Measurements from ENCODE around the gene KIAA1958.

DNA sequence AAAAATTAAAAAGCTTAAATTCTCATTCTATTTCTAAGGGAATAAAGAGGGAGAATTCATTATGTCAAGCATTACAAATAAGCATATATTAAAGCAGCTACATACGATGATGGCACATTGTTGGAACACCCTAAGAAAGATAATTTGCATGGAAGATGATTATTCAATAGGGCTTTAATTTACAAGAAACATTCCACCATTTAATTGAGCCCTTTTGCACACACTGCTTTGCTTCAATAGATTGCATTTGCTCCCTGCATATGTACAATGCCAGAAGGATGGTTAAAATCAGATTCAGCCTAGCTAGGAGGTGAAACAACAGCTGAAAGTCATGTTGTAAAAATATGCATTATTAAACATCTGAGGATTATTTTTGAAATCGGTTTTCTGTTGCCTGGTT, 21.8 kb downstream of the KIAA1958 start:
- TF ChIP-seq, protein P1, sequence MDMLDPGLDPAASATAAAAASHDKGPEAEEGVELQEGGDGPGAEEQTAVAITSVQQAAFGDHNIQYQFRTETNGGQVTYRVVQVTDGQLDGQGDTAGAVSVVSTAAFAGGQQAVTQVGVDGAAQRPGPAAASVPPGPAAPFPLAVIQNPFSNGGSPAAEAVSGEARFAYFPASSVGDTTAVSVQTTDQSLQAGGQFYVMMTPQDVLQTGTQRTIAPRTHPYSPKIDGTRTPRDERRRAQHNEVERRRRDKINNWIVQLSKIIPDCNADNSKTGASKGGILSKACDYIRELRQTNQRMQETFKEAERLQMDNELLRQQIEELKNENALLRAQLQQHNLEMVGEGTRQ (IDR thresholded peaks at IDR 0.05; ENCODE audit: low read depth, low read length), result no peak
- TF ChIP-seq, protein P2, sequence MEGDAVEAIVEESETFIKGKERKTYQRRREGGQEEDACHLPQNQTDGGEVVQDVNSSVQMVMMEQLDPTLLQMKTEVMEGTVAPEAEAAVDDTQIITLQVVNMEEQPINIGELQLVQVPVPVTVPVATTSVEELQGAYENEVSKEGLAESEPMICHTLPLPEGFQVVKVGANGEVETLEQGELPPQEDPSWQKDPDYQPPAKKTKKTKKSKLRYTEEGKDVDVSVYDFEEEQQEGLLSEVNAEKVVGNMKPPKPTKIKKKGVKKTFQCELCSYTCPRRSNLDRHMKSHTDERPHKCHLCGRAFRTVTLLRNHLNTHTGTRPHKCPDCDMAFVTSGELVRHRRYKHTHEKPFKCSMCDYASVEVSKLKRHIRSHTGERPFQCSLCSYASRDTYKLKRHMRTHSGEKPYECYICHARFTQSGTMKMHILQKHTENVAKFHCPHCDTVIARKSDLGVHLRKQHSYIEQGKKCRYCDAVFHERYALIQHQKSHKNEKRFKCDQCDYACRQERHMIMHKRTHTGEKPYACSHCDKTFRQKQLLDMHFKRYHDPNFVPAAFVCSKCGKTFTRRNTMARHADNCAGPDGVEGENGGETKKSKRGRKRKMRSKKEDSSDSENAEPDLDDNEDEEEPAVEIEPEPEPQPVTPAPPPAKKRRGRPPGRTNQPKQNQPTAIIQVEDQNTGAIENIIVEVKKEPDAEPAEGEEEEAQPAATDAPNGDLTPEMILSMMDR (conservative IDR thresholded peaks at IDR 0.05; ENCODE audit: low read depth, low read length), result no peak
- TF ChIP-seq CHD1 (IDR thresholded peaks at IDR 0.05; ENCODE audit: low read depth, low read length), result no peak
- no peak for TF ChIP-seq SMC3 (IDR thresholded peaks at IDR 0.05; ENCODE audit: low read depth, low read length)
- TF ChIP-seq BHLHE40 (IDR thresholded peaks at IDR 0.05; ENCODE audit: low read depth, low read length), result no peak
- no peak for TF ChIP-seq RCOR1 (IDR thresholded peaks at IDR 0.05; ENCODE audit: insufficient replicate concordance, low read length)
- no peak for TF ChIP-seq MAZ (IDR thresholded peaks at IDR 0.05; ENCODE audit: borderline replicate concordance, low read depth, low read length)
- no peak for TF ChIP-seq POLR2A (IDR thresholded peaks at IDR 0.05; ENCODE audit: low read depth, low read length)
- no peak for TF ChIP-seq MAFK (IDR thresholded peaks at IDR 0.05; ENCODE audit: low read depth, low read length)
- no peak for TF ChIP-seq FOS (IDR thresholded peaks at IDR 0.05; ENCODE audit: low read depth, low read length)
- TF ChIP-seq RAD21 (IDR thresholded peaks at IDR 0.05; ENCODE audit: low read length), result no peak
- no peak for TF ChIP-seq RFX5 (IDR thresholded peaks at IDR 0.05; ENCODE audit: low read depth, low read length)
